ENCODE results near the gene ZNF32. TPM values are rescaled to one million over a fixed set of nuclear protein-coding genes. Genes with fewer than 3 reads are reported as not detected.

Gene ZNF32
- total and polyA plus RNA-seq, 7 donors: 46.5 to 145 (median 55.5) TPM

DNA sequence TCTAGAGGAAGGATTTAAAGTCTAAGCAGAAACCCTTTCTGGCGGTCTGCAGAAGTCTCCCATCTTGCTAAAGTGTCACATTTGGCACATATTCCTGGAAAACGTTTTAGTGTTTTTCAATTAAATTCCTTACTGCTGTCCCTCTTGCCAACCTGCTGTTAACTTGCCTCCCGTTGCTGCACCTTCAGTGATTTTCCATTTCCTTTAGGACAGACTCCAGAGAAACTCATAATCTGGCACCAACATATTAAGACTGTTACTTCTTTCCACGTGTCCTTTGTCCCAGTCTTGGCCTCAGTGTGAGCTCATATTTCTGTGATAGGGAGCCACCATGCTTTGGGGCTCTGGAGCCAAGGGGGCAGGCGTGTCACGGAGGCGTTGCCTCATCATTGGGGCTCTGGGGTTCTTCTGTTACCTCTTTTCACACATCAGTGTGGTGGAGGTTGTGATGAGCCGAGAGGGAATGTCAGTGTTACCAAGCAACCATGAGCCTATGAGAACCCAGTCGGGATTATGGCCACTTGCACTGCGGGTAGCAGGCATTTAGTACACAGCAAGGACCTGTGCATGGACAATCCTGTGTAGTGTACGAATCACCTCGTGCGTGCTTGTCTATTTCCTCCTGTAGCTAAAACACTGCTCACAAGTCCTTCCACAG is 26.0 kb upstream of the ZNF32 start:
- intact Hi-C loops (cut with DNase I): loop anchor here (2.0 to 10.0 kb wide), 5 partner anchors 638 to 1188 kb away; partner anchors contain the start of gene CXCL12 (in 2 of the 2)
- H3K27ac ChIP-seq: no peak overlapping the region
- peaks cover under 1% of the 10 kb centered on the region for H3K4me1 ChIP-seq
- no peak overlapping the region for H3K4me3 ChIP-seq
- DNase-seq (peak in 1 of 2 donors; percentile 38), ATAC-seq (peak in 1 of 4 donors; percentile 25)
- H3K9me3 ChIP-seq: no peaks in the 10 kb centered on the region
- no peaks in the 10 kb centered on the region for H3K27me3 ChIP-seq (ENCODE audit: insufficient read depth in 3 of 3, low read length in 2 of 3)
- no peaks in the 10 kb centered on the region for H3K36me3 ChIP-seq (ENCODE audit: insufficient read depth in 1 of 2, low read depth in 1 of 2)
- TF ChIP-seq, protein P1, sequence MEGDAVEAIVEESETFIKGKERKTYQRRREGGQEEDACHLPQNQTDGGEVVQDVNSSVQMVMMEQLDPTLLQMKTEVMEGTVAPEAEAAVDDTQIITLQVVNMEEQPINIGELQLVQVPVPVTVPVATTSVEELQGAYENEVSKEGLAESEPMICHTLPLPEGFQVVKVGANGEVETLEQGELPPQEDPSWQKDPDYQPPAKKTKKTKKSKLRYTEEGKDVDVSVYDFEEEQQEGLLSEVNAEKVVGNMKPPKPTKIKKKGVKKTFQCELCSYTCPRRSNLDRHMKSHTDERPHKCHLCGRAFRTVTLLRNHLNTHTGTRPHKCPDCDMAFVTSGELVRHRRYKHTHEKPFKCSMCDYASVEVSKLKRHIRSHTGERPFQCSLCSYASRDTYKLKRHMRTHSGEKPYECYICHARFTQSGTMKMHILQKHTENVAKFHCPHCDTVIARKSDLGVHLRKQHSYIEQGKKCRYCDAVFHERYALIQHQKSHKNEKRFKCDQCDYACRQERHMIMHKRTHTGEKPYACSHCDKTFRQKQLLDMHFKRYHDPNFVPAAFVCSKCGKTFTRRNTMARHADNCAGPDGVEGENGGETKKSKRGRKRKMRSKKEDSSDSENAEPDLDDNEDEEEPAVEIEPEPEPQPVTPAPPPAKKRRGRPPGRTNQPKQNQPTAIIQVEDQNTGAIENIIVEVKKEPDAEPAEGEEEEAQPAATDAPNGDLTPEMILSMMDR (IDR thresholded peaks at IDR 0.05): no peak
- 54 to 68% (median 58%) methylated on average over 13 of the region's 13 CpGs for WGBS, 3 donors

DNA sequence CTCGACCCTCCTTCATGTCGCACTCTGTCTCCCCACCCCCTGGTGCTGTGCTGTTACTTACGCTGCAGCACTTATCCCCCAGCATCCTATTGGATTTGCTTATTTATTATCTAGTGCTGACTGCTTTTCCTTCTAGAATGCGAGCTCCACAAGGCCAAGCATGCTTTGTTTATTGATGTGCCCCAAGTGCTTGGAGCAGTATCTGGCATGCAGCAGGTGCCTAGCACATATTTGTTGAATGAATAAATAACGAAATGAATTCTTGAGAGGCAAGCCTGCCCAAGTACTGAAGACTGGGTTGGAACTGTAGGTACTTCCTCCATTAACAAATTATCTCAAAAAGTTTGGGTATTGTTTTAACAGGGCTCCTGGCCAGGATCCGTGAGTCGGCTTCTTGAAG is 24.8 kb upstream of the ZNF32 start:
- no peaks in the 10 kb centered on the region for H3K4me1 ChIP-seq
- WGBS, 3 donors: 72 to 82% (median 82%) methylated on average over 7 of the region's 7 CpGs
- H3K9me3 ChIP-seq: no peaks in the 10 kb centered on the region
- DNase-seq: no peak
- TF ChIP-seq, protein P1 (IDR thresholded peaks at IDR 0.05): no peak
- peaks cover 0 to 5% (median 0%) of the 10 kb centered on the region in 3 donors for H3K27me3 ChIP-seq (ENCODE audit: insufficient read depth in 3 of 3, low read length in 2 of 3)
- H3K36me3 ChIP-seq (ENCODE audit: insufficient read depth in 1 of 2, low read depth in 1 of 2): no peaks in the 10 kb centered on the region
- intact Hi-C loops (cut with DNase I): loop anchor here (5.0 to 10.0 kb wide), 4 partner anchors 639 to 1189 kb away; partner anchors contain the start of gene CXCL12 (in 1 of the 2)
- no peak overlapping the region for H3K27ac ChIP-seq
- ATAC-seq: no peak
- no peak overlapping the region for H3K4me3 ChIP-seq

DNA sequence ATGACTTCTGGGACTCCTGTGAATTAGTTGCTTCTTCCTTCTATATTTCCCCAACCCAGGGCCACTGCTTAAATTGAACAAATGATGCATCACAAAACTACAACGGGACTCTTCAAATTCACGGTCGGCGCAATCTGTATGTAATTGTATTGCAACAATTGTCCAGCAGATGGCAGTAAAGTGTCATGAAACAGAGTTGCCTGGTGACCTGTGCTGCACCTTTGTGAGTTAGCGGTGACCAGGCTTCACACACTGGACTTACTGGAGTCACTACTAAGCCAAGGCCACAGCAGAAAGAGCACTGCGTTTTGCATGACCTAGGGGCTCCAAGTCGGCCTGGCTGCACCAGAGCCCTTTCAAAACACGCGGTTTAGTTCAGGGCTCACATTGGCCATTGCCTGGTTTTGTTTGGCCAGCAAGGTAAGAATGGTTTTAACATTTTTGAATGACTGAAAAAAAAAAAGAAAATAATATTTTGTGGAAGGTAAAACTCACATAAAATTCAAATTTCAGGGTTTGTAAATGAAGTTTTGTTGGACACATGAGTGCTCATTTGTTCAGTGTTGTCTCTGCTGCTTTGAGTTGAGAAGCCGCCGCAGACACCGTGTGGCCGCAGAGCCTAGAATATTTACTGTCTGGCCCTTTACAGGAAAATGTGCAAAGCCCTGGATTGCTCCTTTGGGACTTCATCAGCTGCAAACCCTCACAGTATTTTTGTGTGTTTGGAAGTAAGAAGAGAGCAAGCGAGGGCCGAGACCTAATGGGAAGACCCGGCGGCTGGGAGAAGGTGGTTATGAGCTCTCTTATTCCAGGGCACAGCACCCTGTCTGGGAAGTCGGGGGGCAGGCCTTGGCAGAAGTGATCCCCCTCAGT is 23.2 kb upstream of the ZNF32 start:
- TF ChIP-seq, protein P1 (IDR thresholded peaks at IDR 0.05): peak; percentile 83
- DNase-seq: peak in 1 of 2 donors; percentile 32

DNA sequence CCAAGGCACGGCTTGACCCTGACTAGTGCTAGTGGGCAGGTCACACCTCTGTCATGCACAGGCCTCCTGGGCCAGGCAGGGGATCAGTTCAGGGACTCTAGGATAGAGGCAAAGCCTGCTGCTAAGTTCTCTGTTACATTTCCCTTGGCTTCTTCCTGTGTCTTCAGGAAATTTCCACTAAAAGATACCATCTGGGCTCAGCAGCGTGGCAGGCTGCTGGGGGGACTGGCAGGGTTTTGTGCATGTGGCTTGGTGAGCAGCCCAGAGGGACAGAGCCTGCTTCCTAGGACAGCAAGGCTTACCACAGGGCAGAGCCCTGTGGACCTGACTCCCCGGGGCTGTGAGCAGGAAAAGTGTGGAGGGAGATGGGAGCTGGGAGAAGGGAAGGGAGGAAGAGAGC is 20.7 kb upstream of the ZNF32 start:
- no peaks in the 10 kb centered on the region for H3K9me3 ChIP-seq
- intact Hi-C loops (cut with DNase I): no loop called here
- H3K27me3 ChIP-seq (ENCODE audit: insufficient read depth in 3 of 3, low read length in 2 of 3): peaks cover 0 to 17% (median 8%) of the 10 kb centered on the region in 3 donors
- WGBS, 3 donors: 80 to 86% (median 85%) methylated on average over 3 of the region's 3 CpGs
- TF ChIP-seq, protein P1 (IDR thresholded peaks at IDR 0.05): no peak
- no peak for DNase-seq
- H3K27ac ChIP-seq: no peak overlapping the region
- no peak for ATAC-seq
- no peak overlapping the region for H3K4me3 ChIP-seq
- no peaks in the 10 kb centered on the region for H3K4me1 ChIP-seq
- H3K36me3 ChIP-seq (ENCODE audit: insufficient read depth in 1 of 2, low read depth in 1 of 2): no peaks in the 10 kb centered on the region

More for the DNA sequence above, 23.2 kb upstream of the ZNF32 start:
- Histone ChIP-seq H3K4me3 (no peak overlapping the region), H3K27ac (no peak overlapping the region), H3K4me1 (no peaks in the 10 kb centered on the region), H3K27me3 (ENCODE audit: insufficient read depth in 3 of 3, low read length in 2 of 3) (peaks cover 0 to 17% (median 6%) of the 10 kb centered on the region in 3 donors), H3K9me3 (no peaks in the 10 kb centered on the region), H3K36me3 (ENCODE audit: insufficient read depth in 1 of 2, low read depth in 1 of 2) (no peaks in the 10 kb centered on the region)
- 41 to 48% (median 45%) methylated on average over 17 to 18 of the region's 18 CpGs for WGBS, 3 donors
- peak; percentile 71 to 89 (median 86) for ATAC-seq
- intact Hi-C loops (cut with DNase I): loop anchor here (1.0 to 10.0 kb wide), 5 partner anchors 640 to 1192 kb away; partner anchors contain the start of gene CXCL12 (in 1 of the 2)

Measured in psoas muscle (tissue), 8 donors.